Measurements from ENCODE around the gene CCN6.

The CCN6 gene

DNA sequence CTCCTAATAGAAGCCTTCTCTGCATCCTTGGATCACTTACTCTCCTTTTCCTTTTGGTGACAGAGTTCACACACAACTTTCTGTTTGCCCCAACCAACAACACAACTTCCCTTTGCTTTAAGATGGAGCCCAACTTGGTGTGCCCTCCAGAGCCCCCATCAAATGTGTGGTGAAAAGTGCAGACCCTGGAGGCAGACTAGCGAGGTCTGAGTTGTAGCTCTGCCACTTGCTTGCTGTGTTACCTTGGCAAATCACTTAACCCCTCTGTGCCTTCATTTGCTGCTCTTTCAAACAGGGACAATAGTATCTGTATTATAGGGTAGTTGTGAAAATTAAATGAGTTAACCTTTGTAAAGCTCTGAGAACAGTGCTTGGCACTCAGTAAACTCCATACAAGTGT is 34.3 kb upstream of the CCN6 start:
- intact Hi-C loops (cut with micrococcal nuclease) = no loop called here
- Mint-ChIP-seq H3K36me3 (ENCODE audit: low read depth) (no peaks in the 10 kb centered on the region), H3K4me1 (ENCODE audit: low read depth) (no peaks in the 10 kb centered on the region), H3K9me3 (no peaks in the 10 kb centered on the region), H3K27me3 (peaks cover 2% of the 10 kb centered on the region), H3K27ac (no peak overlapping the region), H3K4me3 (no peak overlapping the region)

DNA sequence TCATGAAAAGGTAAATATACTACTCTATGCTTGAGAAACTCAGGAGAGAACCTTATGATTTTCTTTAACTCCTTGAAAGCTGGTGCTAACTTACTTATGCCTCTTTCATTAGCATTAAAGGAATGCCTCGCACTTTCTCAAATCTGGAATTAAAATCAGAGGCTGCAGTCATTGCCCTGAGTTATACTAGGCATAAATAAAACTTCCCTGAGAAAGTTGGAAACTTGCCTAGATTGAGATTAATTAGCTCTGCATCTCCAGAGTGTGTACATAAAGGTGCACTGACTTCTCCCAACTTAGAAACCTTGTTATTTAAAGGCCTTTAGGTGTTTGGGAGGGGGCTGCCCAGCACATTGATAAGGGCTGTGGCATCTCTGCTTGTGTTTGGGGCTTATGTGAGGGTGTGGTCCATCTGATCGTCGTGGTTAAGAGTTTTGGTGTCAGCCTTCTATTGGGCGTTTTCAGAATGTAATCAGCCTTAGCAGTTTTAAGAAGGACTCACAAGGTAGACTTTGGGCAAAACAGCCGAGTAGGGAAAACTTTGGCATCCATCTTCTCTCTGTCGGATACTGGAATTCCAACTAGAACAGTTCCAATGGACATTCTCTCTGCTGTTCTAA is 32.1 kb upstream of the CCN6 start:
- H3K36me3 Mint-ChIP-seq (ENCODE audit: low read depth) = no peaks in the 10 kb centered on the region
- no peak overlapping the region for H3K27ac Mint-ChIP-seq
- no peaks in the 10 kb centered on the region for H3K4me1 Mint-ChIP-seq (ENCODE audit: low read depth)
- no peaks in the 10 kb centered on the region for H3K27me3 Mint-ChIP-seq
- no peak overlapping the region for H3K4me3 Mint-ChIP-seq
- intact Hi-C loops (cut with micrococcal nuclease) = no loop called here
- H3K9me3 Mint-ChIP-seq = no peaks in the 10 kb centered on the region

DNA sequence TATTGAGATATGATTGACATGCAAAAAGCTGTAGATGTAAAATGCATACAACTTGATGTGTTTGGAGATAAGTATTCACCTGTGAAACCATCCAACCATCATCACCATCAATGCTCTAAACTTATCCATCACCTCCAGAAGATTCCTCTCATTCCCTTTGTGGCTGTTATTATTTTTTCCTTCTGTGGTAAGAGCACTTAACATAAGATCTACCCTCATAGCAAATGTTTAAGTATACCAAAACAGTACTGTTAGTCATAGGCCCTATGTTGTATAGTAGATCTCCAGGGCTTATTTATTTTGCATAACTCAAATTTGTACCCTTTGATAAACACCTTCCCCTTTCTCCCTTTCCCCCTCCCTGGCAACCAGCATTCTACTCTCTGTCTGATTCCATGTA is 31.2 kb upstream of the CCN6 start:
- no peaks in the 10 kb centered on the region for H3K36me3 Mint-ChIP-seq (ENCODE audit: low read depth)
- intact Hi-C loops (cut with micrococcal nuclease) = no loop called here
- no peaks in the 10 kb centered on the region for H3K27me3 Mint-ChIP-seq
- no peaks in the 10 kb centered on the region for H3K9me3 Mint-ChIP-seq
- H3K4me3 Mint-ChIP-seq = no peak overlapping the region
- H3K27ac Mint-ChIP-seq = no peak overlapping the region
- no peaks in the 10 kb centered on the region for H3K4me1 Mint-ChIP-seq (ENCODE audit: low read depth)

DNA sequence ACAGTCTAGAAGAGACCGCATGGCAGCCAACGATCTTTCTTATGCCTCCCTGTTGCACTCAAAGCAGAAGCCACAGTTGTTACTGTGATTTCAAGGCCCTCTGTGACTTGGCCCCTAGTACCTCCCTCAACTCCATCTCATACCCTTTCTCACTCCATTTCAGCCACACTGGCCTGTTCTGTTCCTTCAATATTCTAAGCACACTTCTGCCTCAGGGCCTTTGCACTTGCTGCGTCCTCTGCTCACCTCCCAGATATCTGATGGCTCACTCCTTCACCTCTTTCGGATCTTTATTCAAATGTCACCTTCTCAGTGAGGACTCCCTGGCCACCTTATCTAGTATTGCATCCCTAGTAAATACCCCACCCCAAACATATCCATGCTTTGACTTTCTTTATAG is 29.4 kb upstream of the CCN6 start:
- Mint-ChIP-seq H3K36me3 (ENCODE audit: low read depth) (no peaks in the 10 kb centered on the region), H3K27ac (no peak overlapping the region), H3K27me3 (no peaks in the 10 kb centered on the region), H3K4me3 (no peak overlapping the region), H3K4me1 (ENCODE audit: low read depth) (no peaks in the 10 kb centered on the region), H3K9me3 (no peaks in the 10 kb centered on the region)
- intact Hi-C loops (cut with micrococcal nuclease) = no loop called here

DNA sequence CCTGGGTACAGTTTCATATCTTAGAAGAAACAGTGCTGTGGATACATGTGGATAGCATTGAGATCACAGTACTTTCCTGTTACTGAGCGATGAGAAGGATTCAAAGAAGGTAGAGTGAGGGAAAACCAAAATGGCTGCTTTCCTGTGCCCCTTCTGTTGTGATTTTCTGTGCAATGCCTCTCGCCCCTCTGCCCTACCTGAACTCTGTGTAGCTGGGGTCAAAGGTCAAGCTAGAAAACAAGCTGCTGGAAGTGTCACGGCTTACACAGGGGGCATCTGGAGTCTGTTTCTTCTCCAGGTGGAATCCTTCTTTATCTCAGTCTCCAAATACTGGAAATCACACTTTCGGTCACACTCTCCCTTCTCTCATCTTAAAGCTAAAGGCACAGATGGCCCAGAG is 27.0 kb upstream of the CCN6 start:
- Mint-ChIP-seq H3K27ac (no peak overlapping the region), H3K36me3 (ENCODE audit: low read depth) (no peaks in the 10 kb centered on the region), H3K4me1 (ENCODE audit: low read depth) (no peaks in the 10 kb centered on the region), H3K4me3 (no peak overlapping the region), H3K27me3 (peaks cover 5% of the 10 kb centered on the region), H3K9me3 (no peaks in the 10 kb centered on the region)
- intact Hi-C loops (cut with micrococcal nuclease) = no loop called here

DNA sequence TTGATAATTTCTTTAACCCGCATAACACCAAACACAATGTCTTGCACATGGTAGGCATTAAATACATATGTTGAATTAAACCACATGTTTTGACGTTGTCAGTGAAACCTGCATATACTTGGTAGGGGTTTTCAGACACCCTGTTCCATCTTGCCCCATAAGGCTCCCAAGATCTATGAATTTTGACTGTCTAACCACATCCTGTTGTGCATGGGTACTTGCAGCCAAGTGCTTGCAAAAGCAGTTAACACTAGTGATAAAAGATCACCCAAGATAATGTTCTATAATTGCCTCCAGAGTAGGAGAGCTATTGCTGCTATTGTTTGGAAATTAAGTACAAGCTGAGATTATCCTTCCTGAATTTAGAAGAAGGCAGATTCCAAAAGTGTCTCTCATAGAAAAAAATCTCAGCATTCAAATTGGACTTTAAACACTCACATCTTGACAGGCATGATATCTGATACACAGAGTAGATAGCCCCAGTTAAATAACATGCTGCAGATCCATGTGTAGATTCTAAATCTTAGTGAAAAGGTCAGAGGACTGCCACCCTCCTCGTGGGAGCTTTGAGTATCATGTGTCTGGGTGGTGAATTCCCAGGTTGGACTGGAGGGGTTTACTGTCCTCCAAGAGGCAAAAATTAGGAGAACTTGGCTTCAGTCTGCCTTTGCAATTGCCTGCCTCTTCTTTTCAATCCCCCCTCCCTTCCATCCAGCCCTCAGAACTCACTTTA is 25.8 kb upstream of the CCN6 start:
- H3K9me3 Mint-ChIP-seq = no peaks in the 10 kb centered on the region
- H3K4me1 Mint-ChIP-seq (ENCODE audit: low read depth) = no peaks in the 10 kb centered on the region
- no peak overlapping the region for H3K27ac Mint-ChIP-seq
- H3K4me3 Mint-ChIP-seq = no peak overlapping the region
- H3K27me3 Mint-ChIP-seq = peaks cover 9% of the 10 kb centered on the region
- H3K36me3 Mint-ChIP-seq (ENCODE audit: low read depth) = no peaks in the 10 kb centered on the region
- intact Hi-C loops (cut with micrococcal nuclease) = no loop called here

DNA sequence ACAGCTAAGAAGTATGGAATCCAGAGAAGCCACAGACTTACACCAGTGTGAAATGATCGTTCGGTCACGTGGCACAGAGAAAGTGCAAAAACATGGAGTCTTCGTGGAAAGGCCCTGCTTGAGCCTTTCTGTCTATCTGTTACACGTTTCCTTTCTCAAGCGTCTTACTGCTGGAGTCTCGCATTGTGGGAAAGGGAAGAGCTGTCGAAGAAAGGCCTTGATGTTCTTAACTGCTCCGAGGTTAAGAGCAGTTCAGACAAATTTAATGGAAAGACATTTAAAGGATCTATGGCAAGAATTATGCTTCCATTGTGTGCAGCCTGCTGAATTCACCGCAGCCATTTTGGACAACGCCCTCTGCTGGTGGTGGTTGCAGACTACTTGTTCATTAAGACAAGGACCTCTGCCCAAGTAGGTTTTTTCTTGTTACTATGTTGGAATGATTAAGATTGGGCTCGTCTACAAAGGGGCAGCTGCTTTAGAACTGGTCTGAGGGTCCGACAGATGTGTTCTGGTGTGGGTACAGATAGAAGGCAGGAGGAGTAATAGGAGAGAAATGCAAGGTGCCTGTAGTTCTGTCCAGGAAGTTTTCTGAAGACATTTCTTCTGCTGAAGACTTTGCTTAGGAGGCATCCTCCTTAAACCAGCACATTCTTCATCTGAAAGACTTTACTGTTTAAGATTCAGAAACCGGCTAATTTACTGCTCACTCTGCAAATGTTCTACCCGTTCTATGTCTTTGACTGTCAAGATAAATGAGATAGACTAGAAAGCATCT is 24.7 kb upstream of the CCN6 start:
- Mint-ChIP-seq H3K9me3 (no peaks in the 10 kb centered on the region), H3K27ac (no peak overlapping the region), H3K4me3 (no peak overlapping the region), H3K4me1 (ENCODE audit: low read depth) (no peaks in the 10 kb centered on the region), H3K27me3 (peaks cover 9% of the 10 kb centered on the region), H3K36me3 (ENCODE audit: low read depth) (no peaks in the 10 kb centered on the region)
- intact Hi-C loops (cut with micrococcal nuclease) = loop anchor here (1.0 kb wide), 1 partner anchor 319 kb away; no protein-coding TSS in a partner anchor

DNA sequence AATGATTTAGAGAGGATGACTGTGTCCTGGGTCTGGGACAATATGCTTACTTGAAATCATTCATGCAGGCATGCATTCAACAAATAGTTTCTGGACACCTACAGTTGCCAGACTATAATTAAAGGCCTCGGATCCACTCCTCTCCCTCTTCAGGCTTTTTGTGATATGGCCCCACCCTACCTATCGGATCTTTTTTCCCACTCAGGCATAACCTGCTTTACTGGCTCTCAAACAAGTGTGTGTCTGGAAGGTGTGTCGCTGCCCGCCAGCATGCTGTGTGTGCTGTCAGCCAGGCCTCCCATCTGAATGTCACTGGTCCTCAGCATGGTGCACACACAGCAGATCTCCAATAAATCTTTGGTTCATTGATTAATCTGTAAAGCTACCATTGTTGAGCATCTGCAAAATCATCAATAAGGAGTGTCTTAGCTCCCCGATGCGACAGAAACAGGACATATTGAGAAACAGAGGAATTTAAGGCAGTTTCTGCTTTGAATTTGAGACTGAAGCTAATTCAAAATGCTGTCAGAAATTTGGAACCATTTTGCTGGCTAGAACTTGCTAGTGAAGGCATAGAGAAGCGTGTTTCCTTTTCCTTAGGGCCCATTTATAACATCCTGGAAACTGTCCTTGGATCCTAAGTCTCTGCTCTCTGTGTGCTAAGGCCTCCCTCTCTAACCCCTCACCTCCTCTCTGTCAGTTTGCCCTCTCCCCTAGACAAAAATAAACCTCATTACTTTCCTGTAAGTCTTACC is 23.5 kb upstream of the CCN6 start:
- H3K27ac Mint-ChIP-seq = no peak overlapping the region
- no peak overlapping the region for H3K4me3 Mint-ChIP-seq
- H3K36me3 Mint-ChIP-seq (ENCODE audit: low read depth) = no peaks in the 10 kb centered on the region
- intact Hi-C loops (cut with micrococcal nuclease) = no loop called here
- peaks cover 9% of the 10 kb centered on the region for H3K27me3 Mint-ChIP-seq
- H3K4me1 Mint-ChIP-seq (ENCODE audit: low read depth) = no peaks in the 10 kb centered on the region
- H3K9me3 Mint-ChIP-seq = no peaks in the 10 kb centered on the region

DNA sequence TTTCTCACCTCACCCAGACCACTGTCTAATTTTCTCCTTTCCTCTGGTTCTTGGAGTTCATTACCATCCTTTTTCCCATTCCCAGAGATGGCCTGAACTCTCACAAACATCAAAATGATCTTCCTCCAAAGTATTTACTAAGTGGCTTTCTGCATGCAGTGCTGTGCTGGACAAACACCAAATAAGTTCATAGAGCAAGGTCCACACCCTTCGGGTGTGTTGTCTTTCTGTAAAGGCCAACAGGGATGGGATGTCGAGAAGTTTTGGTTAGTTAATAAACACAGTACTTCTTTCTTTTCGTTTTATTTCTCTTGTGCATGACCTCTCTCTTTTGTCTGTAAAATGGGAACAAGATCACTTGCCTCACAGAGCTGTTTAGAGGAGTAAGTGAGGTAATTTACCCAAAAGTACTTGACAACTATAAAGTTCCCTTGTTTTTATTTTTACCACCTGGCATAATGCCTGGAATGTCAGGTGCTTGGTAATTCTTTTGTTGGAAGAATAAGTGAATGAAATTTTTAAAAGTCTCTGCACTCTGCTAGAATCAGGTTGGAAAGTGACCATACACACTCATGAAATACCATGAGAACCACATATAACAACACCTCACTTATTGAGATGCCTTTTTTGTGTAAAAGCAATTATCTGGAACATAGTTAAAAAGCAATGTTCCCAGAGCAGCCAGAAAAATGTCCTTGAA is 22.8 kb upstream of the CCN6 start:
- no peak overlapping the region for H3K27ac Mint-ChIP-seq
- H3K36me3 Mint-ChIP-seq (ENCODE audit: low read depth) = no peaks in the 10 kb centered on the region
- no peaks in the 10 kb centered on the region for H3K9me3 Mint-ChIP-seq
- intact Hi-C loops (cut with micrococcal nuclease) = no loop called here
- H3K4me3 Mint-ChIP-seq = no peak overlapping the region
- H3K27me3 Mint-ChIP-seq = peaks cover 9% of the 10 kb centered on the region
- H3K4me1 Mint-ChIP-seq (ENCODE audit: low read depth) = no peaks in the 10 kb centered on the region

DNA sequence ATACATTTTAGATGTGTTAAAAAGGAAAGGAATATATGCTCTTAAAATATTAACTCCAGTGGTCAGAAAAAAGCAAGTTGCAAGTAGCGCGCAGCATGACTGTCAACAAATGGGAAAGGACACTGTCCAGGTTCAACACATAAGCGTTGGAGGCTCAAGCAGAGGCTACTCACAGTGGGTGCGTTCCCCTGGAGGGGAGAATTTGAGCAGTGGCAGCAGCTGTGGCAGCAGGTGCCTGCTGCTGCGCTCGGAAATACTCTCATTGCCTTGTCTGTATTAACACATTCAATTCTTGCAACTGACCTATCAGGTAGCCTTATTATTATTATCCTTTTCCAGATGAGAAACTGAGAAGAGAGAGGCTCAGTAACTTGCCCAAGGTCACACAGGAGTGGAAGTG is 21.9 kb upstream of the CCN6 start:
- peaks cover 9% of the 10 kb centered on the region for H3K27me3 Mint-ChIP-seq
- no peaks in the 10 kb centered on the region for H3K4me1 Mint-ChIP-seq (ENCODE audit: low read depth)
- no peaks in the 10 kb centered on the region for H3K36me3 Mint-ChIP-seq (ENCODE audit: low read depth)
- no peak overlapping the region for H3K27ac Mint-ChIP-seq
- intact Hi-C loops (cut with micrococcal nuclease) = no loop called here
- H3K9me3 Mint-ChIP-seq = no peaks in the 10 kb centered on the region
- no peak overlapping the region for H3K4me3 Mint-ChIP-seq

DNA sequence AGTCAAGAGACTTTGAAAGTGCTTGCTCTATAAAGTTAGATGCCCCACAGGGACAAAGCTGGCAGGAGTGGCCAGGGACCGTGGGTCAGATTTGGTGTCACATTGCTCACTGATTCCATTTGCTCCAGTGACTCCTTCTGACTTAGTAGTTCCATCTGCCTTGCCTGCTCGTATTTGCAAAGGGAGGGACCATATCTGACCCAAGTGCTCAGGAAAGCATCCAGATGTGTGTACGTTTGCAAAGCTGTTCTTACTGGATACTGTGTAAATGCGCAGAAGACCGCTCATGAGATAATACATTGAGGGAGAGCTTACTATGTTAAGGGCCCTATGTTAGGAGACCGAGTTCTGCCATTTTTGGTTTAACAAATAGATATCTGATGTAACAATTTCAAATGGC is 21.2 kb upstream of the CCN6 start:
- Mint-ChIP-seq H3K36me3 (ENCODE audit: low read depth) (no peaks in the 10 kb centered on the region), H3K9me3 (no peaks in the 10 kb centered on the region), H3K4me1 (ENCODE audit: low read depth) (no peaks in the 10 kb centered on the region), H3K27me3 (peaks cover 9% of the 10 kb centered on the region), H3K4me3 (no peak overlapping the region), H3K27ac (no peak overlapping the region)
- intact Hi-C loops (cut with micrococcal nuclease) = no loop called here

DNA sequence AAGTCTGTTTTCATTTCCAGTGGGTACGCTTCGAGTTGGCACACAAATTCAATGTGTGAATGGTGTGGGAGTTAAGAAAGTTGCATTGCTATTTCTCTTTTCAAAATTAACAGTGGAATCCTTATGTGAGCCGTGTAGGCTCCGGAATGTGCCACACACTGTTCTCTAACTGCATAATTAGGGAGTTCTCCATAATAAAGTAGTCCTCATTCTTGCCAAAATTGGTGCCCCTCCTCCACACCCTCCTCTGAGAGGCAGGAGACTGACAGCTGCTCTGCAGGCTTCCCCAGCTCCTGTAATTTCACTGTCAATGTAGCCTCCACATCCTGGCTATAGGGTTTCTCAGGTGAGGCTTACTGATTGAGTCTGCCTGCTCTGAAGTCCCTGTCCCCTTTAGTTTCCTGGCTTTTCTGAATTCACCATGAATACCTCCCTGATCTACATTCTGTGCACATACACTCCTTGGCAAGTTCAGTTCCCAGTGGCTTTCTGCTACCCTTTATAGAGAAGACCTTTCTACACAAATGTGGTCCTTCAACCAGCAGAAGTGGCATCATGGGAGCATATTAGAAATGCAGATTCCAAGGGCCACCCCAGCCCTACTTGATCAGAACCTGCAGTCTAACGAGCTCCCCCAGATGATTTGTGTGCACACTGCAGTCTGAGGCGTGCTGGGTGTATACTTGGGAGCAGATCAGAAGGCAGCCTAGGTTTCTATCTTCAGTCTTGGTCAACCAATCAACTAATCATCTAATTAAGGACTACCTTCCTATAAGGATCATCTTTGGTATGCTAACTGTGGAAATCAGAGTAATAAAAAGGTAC is 19.9 kb upstream of the CCN6 start:
- Mint-ChIP-seq H3K9me3 (no peaks in the 10 kb centered on the region), H3K27me3 (peaks cover 9% of the 10 kb centered on the region), H3K4me3 (no peak overlapping the region), H3K36me3 (ENCODE audit: low read depth) (no peaks in the 10 kb centered on the region), H3K4me1 (ENCODE audit: low read depth) (no peaks in the 10 kb centered on the region), H3K27ac (no peak overlapping the region)
- intact Hi-C loops (cut with micrococcal nuclease) = no loop called here

DNA sequence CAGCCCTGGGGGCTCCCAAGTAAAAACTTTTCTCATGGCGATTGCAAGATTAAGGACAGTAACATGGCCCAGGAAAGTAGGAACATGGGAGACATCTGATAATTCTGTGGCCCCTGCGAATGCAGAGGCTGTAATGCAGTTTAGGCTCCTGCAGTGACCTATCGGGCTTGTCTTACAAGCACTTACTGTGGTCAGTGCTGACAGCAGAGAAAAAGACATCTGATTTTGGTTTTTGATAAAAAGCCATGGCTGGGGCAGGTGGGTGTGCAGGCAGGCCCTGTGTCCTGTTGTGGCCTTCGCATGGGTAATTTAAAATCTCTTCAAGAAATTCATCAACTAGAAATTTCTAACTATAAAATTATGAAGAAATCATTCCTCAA is 19.3 kb upstream of the CCN6 start:
- Mint-ChIP-seq H3K27me3 (peaks cover 9% of the 10 kb centered on the region), H3K36me3 (ENCODE audit: low read depth) (no peaks in the 10 kb centered on the region), H3K4me3 (no peak overlapping the region), H3K9me3 (no peaks in the 10 kb centered on the region), H3K4me1 (ENCODE audit: low read depth) (no peaks in the 10 kb centered on the region), H3K27ac (no peak overlapping the region)
- intact Hi-C loops (cut with micrococcal nuclease) = no loop called here
